AG09309 (cell line): Measurements from ENCODE around the gene RICTOR.

Experiments
- DNase-seq: peaks from one replicate; pipeline ENCODE4 v3.0.0-alpha.2; 2010; ENCODE audit warnings: low read depth
- H3K4me3 ChIP-seq: 2 replicates; pipeline ENCODE4 v1.5.1; 2011; ENCODE audit warnings: mild to moderate bottlenecking, low read depth, low read length, moderate library complexity; ENCODE audit not compliant: control insufficient read depth
- CTCF ChIP-seq: IDR thresholded peaks from 2 replicates; pipeline ENCODE4 v1.5.1; 2011; ENCODE audit warnings: mild to moderate bottlenecking, low read depth, low read length, inconsistent platforms; ENCODE audit not compliant: insufficient read depth, control insufficient read depth; ENCODE audit errors: missing control alignments

RICTOR gene

GRCh38 chr5:39074017-39074814, at the start of gene RICTOR:
RICTOR (minus strand) TSS chr5:39074399; CDS start chr5:39074377, 22 bp downstream.
- peak within 1 kb of the TSS; percentile 83 for H3K4me3 ChIP-seq
- no peak for TF ChIP-seq CTCF
- peak; percentile 50 for DNase-seq

GRCh38 chr5:39121922-39122321, 47.7 kb upstream of the RICTOR start:
- no peak overlapping the region for H3K4me3 ChIP-seq
- DNase-seq, result no peak
- TF ChIP-seq CTCF, result no peak

- DNase-seq, result no peak
- no peak overlapping the region for H3K4me3 ChIP-seq
- TF ChIP-seq CTCF, result no peak
These were observed 47.1 kb upstream of the RICTOR start for GRCh38 chr5:39121315-39121714.

- no peak overlapping the region for H3K4me3 ChIP-seq
- no peak for TF ChIP-seq CTCF
- DNase-seq, result no peak
These were observed 45.8 kb upstream of the RICTOR start for GRCh38 chr5:39120052-39120420.

GRCh38 chr5:39119404-39120051, 45.3 kb upstream of the RICTOR start:
- TF ChIP-seq CTCF, result no peak
- DNase-seq, result no peak
- H3K4me3 ChIP-seq, result no peak overlapping the region

- DNase-seq, result no peak
- TF ChIP-seq CTCF, result no peak
- no peak overlapping the region for H3K4me3 ChIP-seq
These were observed 44.4 kb upstream of the RICTOR start for GRCh38 chr5:39118638-39119037.
